IMR-90 (cell line): ENCODE data around the gene CALD1.

Experiments used
- CEBPB ChIP-seq: IDR thresholded peaks from 2 replicates; pipeline ENCODE4 v1.6.1; 2012; ENCODE audit warnings: low read depth, low read length, improper control_type of control experiment
- CHD1 ChIP-seq: IDR thresholded peaks from 2 replicates; pipeline ENCODE4 v1.6.1; 2012; ENCODE audit warnings: low read depth, low read length, improper control_type of control experiment
- MAFK ChIP-seq: IDR thresholded peaks from 2 replicates; pipeline ENCODE4 v1.6.1; 2012; ENCODE audit warnings: low read depth, low read length, improper control_type of control experiment
- MAZ ChIP-seq: IDR thresholded peaks from 2 replicates; pipeline ENCODE4 v1.6.1; 2012; ENCODE audit warnings: low read depth, mild to moderate bottlenecking, low read length, improper control_type of control experiment, moderate library complexity, borderline replicate concordance
- MXI1 ChIP-seq: IDR thresholded peaks from 2 replicates; pipeline ENCODE4 v1.6.1; 2012; ENCODE audit warnings: low read depth, mild to moderate bottlenecking, low read length, moderate library complexity, borderline replicate concordance
- NFE2L2 ChIP-seq: fragments of 150-350 bp; IDR thresholded peaks from 2 replicates; pipeline ENCODE4 v1.6.1; 2016; ENCODE audit warnings: low read depth, mild to moderate bottlenecking, low read length
- POLR2A ChIP-seq: IDR thresholded peaks from 2 replicates; pipeline ENCODE4 v1.6.1; 2012; ENCODE audit warnings: mild to moderate bottlenecking, low read depth, low read length
- RAD21 ChIP-seq: IDR thresholded peaks from 2 replicates; pipeline ENCODE4 v1.6.1; 2012; ENCODE audit warnings: low read length, improper control_type of control experiment
- RCOR1 ChIP-seq: IDR thresholded peaks from 2 replicates; pipeline ENCODE4 v1.6.1; 2012; ENCODE audit warnings: mild to moderate bottlenecking, low read length, improper control_type of control experiment; ENCODE audit not compliant: insufficient replicate concordance
- RFX5 ChIP-seq: IDR thresholded peaks from 2 replicates; pipeline ENCODE4 v1.8.0; 2012; ENCODE audit warnings: low read depth, mild to moderate bottlenecking, low read length, moderate library complexity
- SMC3 ChIP-seq: fragments of 150-350 bp; IDR thresholded peaks from 2 replicates; pipeline ENCODE4 v1.6.1; 2016; ENCODE audit warnings: low read depth, mild to moderate bottlenecking, antibody characterized with exemption, low read length, moderate library complexity
- TF ChIP-seq, protein P1 (sequence below): conservative IDR thresholded peaks from 2 replicates; pipeline ENCODE4 v1.5.1; 2012; ENCODE audit warnings: mild to moderate bottlenecking, low read depth, low read length, improper control_type of control experiment
- TF ChIP-seq, protein P2 (sequence below): fragments of 150-350 bp; IDR thresholded peaks from 2 replicates; pipeline ENCODE4 v1.6.1; 2017; ENCODE audit warnings: mild to moderate bottlenecking, antibody characterized with exemption, low read length, low read depth
- TF ChIP-seq, protein P3 (sequence below): fragments of 150-350 bp; IDR thresholded peaks from 2 replicates; pipeline ENCODE4 v1.6.1; 2016; ENCODE audit warnings: low read depth, mild to moderate bottlenecking, low read length, moderate library complexity, borderline replicate concordance

- TF ChIP-seq, protein P1, sequence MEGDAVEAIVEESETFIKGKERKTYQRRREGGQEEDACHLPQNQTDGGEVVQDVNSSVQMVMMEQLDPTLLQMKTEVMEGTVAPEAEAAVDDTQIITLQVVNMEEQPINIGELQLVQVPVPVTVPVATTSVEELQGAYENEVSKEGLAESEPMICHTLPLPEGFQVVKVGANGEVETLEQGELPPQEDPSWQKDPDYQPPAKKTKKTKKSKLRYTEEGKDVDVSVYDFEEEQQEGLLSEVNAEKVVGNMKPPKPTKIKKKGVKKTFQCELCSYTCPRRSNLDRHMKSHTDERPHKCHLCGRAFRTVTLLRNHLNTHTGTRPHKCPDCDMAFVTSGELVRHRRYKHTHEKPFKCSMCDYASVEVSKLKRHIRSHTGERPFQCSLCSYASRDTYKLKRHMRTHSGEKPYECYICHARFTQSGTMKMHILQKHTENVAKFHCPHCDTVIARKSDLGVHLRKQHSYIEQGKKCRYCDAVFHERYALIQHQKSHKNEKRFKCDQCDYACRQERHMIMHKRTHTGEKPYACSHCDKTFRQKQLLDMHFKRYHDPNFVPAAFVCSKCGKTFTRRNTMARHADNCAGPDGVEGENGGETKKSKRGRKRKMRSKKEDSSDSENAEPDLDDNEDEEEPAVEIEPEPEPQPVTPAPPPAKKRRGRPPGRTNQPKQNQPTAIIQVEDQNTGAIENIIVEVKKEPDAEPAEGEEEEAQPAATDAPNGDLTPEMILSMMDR: no peak
- TF ChIP-seq POLR2A (no peak), RFX5 (no peak), RAD21 (no peak), CEBPB (no peak), MXI1 (no peak), MAFK (no peak), MAZ (no peak), RCOR1 (no peak), CHD1 (no peak), SMC3 (no peak), NFE2L2 (no peak)
- TF ChIP-seq, protein P2, sequence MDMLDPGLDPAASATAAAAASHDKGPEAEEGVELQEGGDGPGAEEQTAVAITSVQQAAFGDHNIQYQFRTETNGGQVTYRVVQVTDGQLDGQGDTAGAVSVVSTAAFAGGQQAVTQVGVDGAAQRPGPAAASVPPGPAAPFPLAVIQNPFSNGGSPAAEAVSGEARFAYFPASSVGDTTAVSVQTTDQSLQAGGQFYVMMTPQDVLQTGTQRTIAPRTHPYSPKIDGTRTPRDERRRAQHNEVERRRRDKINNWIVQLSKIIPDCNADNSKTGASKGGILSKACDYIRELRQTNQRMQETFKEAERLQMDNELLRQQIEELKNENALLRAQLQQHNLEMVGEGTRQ: no peak
- TF ChIP-seq, protein P3, sequence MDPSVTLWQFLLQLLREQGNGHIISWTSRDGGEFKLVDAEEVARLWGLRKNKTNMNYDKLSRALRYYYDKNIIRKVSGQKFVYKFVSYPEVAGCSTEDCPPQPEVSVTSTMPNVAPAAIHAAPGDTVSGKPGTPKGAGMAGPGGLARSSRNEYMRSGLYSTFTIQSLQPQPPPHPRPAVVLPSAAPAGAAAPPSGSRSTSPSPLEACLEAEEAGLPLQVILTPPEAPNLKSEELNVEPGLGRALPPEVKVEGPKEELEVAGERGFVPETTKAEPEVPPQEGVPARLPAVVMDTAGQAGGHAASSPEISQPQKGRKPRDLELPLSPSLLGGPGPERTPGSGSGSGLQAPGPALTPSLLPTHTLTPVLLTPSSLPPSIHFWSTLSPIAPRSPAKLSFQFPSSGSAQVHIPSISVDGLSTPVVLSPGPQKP: no peak
These were observed 95.0 kb downstream of the CALD1 start for GRCh38 chr7:134874407-134874806.
